Limb (tissue), 2 donors: ENCODE results near the gene CHKA.

Source experiments
- DNase-seq, 2 donors: peaks; one replicate each; pipeline ENCODE4 v3.0.0-alpha.2; 2016; ENCODE audit errors: extremely low spot score in 2 of 2

Gene CHKA

DNA sequence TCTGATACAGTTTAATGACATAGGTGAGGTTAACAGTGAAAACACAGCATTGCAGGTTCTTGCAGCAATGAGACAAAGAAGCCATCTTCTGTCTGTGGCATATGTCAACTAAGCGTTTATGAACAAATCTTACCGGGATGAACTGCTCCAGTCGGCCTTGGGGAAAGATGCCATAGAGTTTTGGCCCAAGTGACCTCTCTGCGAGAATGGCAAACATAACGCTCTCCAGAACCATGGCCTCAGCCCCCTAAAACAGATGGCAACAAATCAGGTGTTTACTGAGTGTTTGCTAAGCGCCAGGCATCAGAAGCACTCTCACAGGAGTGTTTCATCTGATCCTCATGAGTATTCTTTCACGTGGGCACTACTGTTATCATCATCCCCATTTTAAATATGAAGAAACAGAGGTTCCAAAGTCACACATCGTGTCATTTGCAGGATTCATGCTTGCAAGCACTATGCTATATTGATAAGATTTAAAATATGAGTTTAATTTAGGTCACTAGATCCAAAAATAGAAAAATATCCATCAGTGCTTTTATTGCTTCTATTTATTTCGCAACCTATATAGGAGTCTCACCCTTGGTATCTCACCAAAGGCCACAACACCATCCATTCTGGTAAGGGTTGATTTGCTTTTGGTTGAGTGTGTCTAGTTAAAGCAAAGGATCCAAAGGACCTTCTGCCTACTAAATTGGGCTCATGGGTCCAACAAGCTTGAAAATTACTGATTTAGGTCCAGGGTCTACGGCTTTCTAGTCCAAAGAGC is 46.4 kb downstream of the CHKA start:
- DNase-seq: no peak

DNA sequence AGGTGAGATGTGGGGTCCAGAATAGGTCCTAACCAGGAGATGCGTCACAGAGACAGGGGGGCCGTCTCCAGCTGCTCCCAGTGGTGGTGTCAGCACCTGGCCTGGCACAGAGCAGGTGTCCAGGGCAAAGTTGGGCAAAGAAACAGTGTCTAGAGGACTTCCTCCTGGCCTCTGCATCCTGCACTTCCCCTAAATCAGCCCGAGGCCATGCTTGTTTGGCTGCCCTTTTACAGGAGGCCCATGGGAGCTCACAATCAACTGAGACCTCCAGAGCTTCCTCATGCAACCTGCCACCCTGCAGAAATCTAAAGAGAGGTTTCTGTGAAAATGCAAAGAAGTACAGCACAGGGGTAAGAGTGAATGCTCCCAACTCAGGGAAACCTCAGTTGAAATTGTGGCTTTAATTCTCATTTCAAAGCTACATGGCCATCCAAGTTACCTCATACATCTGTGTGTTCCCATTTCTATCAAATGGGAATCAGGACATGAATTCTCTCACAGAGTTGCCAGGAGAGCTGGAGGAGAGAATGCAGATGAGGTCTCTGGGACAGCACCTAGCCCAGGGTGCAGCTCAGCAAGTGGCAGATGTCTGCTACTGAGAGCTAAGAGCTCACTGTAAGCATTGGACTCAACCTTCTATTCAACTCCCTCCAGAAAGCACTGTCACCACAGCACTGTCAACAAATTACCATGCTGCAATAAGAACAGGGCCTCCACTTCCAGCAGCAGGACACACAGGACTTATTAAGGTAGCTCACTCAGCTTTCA is 49.7 kb downstream of the CHKA start:
- DNase-seq: no peak

DNA sequence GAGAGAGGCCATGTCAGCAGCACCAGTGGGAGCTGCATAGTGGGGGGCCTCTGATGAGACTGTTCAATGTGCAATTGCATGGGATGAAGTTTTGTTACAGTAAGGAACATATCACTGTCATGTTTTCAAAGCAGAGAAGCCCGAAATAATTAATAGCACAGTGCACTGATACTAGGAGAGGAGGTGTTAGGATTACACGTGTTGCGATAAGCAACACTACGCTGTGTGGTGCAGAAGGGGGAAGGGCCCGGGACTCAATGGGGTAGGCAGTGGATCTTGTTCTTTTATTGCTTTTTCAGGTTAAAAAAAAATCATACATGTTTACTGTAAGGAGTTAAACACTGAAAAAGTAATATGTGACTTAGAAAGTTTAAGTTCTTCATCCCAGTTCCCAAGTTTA is 53.2 kb downstream of the CHKA start:
- no peak for DNase-seq

DNA sequence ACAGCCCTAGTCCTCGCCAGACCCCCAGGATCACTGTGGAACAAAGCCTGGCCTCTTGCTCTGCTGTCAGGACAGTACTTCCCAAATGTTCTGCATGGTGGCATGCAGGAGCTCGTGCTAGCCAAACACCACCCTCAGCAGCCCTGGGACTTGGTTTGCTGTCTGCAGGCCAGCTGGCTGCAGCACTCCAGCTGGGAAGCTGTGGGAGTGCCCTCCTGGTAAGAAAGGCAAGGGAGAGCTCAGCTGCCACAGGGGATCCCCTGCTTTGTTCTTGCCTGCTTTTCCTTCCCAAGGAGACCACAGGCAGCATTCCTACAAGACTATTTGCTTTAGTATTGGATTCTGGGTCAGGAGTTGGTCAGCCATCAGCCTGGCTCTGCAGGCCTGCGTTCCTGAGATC is 54.4 kb downstream of the CHKA start:
- no peak for DNase-seq

DNA sequence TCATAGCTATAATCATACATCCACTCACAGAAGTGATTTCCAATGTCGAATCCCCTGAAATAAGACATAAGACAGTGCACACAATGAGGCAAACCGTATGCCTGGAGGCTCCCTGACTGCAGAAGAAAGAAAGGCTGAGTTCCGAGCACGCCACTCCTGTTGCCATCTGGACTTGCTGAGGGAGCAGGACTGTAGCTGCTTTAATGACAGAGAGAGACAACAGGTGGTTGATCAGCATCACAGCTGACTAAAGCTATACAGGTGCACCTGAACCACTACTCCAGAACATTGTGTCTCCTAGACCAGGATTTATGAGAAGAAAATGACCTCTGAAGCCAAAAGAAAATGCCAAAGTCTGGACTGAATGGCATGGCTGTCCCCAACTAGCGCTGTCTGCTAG is 55.3 kb downstream of the CHKA start:
- no peak for DNase-seq

DNA sequence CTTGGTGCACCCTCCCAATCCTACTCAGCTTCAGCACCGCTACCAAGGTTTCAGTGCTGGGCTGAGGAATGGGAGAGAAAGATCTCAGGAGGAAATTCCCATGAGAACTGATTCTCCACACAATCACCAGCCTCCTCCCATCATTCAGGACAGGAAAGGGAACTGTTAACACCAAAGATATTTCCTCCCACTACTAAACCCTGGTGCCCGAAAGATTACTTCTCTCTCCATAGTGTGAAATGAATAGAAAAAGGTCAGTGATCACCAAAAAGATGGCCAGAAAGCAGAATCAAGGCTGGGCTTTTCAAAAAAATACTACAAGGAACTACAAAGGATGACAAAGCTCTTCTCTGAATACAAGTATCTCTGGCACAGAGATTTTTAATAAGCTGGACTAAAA is 56.3 kb downstream of the CHKA start:
- no peak for DNase-seq

DNA sequence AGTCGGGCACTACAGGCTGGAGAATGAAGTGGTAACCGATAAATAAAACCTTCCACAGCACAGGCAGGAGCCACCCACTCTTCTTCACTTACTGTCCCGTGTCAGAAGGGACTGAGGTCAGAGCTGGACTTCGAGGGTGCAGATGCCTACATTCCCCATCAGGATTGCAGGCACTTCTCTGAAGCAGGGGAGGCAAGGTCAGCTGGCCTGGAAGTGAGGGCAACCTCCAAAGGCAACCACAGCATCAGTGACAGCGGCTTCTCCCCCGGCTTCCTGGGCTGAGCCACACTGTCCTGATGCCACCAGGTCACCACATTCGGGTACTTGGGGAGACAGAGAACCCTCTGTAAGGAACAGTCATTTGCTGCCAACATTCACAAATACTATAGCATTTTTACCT is 59.7 kb downstream of the CHKA start:
- DNase-seq: no peak

DNA sequence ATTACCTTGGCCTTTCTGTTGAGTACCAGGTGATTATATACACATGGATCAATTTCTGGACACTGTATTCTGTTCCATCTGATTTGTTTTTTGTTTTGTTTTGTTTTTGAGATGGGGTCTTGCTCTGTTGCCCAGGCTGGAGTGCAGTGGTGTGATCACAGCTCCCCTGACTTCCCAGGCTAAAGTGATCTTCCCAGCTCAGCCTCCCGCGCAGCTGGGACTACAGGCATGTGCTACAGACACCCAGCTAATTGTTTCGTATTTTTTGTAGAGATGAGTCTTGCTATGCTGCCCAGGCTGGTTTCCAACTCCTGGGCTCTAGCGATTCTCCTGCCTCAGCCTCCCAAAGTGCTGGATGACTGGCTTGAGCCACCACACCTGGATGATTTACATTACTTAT is 63.4 kb downstream of the CHKA start:
- DNase-seq: no peak

DNA sequence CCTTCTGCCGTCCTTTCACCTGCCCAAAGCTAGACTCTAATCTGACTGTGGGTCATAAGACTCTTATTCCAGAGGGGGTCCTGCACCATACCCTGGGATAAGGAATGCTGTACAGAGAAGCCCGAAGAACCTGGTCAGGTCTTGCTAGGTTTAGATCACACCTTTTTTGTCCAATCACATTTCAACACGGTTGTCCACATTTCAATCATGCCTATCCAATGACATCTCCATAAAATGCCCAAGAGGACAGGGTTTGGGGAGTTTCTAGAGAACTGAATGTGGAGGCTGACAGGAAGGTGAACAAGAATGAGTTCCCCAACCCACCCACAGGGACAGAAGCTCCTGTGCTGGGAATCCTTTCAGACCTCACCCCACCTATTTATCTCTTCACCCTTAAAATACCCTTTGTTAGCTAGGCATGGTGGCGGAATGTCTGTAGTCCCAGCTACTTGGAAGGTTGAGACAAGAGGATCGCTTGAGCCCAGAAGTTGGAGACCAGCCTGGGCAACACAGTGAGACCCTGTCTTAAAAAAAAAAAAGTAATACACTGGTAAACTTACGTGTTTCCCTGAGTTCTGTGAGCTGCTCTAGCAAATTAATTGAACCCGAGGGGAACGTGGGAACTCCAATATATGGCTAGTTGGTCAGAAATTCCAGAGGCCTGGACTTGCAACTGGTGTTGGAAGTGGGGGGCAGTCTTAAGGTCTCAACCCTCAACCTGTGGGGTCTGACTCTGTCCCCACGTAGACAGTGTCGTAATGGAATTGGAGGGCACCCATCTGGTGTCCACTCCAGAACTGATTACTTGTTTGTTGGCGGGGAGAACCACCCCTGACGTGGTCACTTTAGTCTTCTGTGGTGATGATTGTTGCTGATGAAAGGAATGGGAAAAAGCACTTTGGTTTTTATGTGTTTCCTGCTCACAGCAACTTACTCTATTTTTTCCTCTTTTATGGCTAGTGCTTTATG is 64.6 kb downstream of the CHKA start:
- no peak for DNase-seq

DNA sequence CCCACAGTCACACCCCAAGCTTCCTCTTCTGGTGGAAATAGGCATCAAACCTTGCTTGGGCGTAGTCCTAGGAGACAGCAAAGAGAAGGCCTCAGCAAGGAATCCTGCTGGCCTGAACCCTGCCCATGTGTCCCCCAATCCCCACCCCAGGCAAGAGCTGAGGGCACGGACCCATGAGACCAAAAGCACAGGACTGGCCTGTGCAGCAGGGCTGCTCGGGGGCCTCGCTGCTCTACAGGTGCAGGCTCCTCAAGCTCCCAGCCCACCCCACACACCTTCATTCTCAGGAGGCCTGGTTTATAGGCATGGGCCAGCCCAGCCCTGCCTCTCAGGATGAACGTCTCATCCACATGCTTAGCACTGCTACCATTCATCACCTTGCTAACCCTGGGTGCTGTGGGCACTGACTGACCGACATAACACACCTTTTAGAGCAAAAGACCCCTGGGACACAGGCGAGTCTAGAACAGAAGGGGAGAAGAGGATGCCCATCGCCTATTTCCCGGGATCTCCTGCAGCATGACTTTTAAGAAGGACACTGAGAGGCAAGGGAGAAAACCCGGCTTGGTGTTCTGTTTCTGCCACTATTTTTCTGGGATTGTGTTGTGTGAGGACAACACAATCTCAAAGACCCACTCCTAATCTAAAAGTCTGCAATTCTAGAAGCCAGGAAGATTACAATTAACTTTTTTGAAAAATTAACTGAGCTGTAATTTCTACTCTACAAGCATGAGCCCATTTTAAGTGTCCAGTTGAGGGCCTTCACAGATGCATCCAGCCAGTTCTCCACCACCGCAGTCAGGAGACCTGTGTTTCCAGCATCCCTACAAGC is 67.0 kb downstream of the CHKA start:
- DNase-seq: no peak

DNA sequence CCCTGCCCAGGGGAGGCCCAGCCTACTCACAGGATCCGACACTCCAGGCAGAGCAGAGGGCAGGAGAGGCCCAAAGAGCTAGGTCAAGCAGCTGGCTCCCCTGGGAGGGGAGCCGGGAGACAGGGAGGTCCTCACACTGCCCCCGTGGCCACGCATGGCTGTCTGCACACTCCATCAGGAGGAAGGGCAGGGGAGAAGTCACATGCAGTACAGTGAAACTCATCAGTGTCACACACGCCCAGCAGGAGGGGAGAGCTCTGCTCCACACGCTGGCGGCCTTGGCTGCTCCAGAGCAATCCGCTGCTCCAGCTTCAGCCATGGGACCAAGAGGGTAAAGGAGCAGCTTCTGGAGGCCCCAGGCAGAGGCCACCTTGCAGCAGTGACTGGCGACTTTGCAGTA is 68.1 kb downstream of the CHKA start:
- DNase-seq: no peak

DNA sequence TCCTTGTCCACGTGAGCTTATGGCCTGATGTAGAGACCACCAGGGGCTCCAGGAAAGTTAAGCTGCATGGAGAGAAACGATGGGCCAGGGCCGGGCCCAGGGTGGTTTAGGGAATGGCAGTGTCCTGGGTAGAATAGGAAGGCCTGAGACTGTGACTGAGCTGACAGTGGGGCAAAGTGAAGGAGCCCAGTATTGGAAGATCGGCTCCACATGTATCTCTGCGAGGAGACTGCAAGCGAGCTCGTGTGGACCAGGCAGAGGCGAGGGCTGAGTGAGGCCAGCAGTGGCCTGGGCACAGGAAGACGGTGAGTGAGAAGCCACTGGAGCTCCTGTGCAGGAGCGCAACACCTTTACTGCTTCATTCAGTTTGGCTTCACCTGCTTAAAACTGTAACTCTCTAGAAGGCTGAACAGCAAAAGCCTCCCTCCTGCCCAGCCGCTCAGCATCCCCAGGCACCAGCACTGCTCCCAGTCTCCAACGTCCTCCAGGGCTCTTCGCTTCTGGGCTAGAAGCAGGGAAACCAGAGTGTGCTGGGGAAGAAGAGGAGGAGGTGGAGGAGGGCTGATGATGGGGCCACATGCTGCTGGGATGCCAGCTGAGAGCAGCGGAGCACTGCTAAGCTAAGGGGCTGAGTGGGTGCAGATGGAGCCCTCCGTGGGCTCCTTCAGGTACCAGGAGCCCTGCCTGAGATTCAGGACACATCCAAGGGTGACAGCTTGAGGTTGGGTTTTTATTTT is 68.9 kb downstream of the CHKA start:
- no peak for DNase-seq

DNA sequence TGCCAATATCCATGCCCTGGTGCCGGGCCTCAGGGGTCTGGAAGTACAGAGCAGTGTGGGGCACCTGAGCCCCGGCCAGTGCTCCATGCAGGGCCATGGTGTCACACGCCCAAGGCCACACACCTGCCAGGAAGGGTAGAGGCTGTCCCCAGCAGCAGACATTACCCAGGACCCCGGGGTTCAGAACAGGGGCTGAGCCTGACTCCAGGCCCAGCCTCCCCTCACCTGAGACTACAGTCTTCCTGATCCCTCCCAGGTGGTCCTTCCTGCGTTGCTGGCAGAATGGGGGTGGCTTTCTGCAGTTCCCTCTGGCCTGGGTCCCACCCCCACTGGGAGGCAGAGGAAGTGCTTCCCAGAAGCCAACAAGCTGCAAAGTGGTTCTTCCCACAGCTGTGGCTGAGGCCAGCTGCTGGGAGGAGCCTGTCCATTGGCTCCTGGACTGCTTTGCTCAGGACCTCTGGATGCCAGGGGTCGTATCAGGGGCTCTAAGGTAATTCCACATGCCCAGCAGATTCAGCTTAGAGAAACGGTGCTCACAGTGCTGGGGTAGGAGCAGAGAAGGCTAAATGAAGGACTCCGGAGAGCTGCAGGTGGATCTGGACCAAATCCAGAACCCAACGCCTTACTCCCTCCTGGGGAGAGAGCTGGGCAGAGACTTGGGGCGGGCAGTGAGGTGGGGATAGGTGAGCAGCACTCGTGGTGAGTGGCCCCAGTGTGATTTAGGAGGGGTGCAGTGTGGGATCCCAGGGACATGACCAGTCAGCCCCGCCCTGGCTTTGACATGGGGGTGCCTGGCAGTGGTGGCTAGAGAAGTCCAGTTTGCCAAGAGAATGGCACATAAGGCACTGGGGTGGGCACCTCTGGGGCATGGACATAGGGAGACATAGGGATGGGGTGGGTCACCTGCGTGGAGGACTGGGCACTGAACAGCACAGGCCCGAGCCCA is 69.7 kb downstream of the CHKA start:
- no peak for DNase-seq

DNA sequence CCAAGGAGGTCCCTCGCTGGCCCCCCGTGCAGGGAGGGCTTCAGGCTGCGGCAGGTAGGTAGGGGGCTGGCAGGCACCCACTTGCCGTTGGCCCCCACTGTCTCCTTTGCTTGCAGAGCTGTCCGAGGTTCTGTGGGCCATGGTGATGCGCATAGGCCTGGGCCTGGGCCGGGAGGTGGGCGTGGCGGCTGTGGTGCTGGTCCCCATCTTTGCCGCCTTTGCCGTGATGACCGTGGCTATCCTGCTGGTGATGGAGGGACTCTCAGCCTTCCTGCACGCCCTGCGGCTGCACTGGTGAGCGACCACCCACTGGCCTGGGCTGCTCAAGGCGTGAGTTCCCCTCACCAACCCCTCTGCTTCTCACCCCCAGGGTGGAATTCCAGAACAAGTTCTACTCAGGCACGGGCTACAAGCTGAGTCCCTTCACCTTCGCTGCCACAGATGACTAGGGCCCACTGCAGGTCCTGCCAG is 70.8 kb downstream of the CHKA start:
- DNase-seq: no peak

DNA sequence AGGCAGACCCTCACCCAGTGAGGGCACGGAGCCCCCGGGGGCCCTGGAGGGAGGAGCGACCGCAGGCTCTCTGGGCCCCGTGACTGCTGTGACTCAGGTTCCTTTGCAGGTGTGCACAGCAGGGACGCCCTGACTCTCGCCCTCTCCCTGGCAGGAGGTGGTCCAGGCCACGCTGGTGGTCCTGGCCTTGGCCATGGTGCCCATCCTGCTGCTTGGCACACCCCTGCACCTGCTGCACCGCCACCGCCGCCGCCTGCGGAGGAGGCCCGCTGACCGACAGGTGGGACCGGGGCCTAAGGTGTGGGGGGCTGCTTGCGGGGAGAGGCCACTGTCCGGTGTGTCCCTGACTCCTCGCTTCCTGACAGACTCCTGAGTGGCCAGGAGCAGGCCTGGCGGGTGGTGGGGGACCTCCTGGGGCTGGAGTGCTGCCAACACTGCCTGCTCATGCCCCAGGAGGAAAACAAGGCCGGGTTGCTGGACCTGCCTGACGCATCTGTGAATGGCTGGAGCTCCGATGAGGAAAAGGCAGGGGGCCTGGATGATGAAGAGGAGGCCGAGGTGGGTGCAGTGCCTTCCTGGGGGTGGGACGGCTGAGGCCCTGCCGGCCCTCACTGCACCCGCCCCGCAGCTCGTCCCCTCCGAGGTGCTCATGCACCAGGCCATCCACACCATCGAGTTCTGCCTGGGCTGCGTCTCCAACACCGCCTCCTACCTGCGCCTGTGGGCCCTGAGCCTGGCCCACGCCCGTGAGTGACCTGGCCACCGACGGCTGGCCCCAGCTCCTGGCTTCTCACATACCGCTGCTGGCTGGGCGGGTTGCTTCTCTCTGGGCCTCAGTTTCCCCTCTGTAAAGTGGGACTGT is 71.4 kb downstream of the CHKA start:
- DNase-seq: no peak

DNA sequence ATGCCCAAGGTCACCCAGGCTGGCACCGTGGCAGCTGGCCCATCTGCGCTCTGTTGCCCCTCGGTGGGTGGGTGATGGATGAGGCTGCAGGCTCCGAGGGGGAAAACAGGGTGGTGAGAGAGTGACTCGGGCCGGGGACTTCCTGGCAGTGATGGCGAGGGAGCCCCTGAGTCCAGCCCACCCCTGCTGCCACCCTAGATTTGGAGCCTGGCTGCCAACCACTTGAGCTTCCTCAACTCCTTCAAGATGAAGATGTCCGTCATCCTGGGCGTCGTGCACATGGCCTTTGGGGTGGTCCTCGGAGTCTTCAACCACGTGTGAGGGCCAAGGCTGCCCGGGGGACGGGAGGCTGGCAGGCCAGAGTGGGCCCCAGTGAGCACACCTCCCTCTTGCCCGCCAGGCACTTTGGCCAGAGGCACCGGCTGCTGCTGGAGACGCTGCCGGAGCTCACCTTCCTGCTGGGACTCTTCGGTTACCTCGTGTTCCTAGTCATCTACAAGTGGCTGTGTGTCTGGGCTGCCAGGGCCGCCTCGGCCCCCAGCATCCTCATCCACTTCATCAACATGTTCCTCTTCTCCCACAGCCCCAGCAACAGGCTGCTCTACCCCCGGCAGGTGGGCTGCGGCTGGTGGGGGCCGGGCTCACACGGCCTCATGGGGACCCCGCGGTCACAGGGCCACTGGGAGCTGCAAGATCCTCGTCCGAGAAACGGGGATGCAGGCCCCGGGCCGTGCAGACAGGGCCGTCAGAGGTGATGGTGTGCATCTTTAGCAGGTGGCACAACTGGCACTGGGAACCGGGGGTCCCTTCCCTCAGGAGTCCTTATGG is 72.3 kb downstream of the CHKA start:
- DNase-seq: no peak
